ENCODE measurements around the gene RBPMS2. TPM values are rescaled to one million over a fixed set of nuclear protein-coding genes. Genes with fewer than 3 reads are reported as not detected.

Gene RBPMS2
- 0.19 and 0.59 TPM in 2 replicates for polyA plus RNA-seq

GRCh38 chr15:64775551-64776401, at the start of gene RBPMS2:
TSS of gene RBPMS2 (minus strand) at chr15:64775589. CDS start at chr15:64775319, 270 bp downstream.

Other genes with a start within 250 kb of the RBPMS2 start
- gene PIF1, start 50.1 kb upstream of the RBPMS2 start, polyA plus RNA-seq = not detected in 2 replicates
- 0.57 and 0.93 TPM in 2 replicates for gene PLEKHO2, start 66.3 kb upstream of the RBPMS2 start, polyA plus RNA-seq
- 6.2 and 13.6 TPM in 2 replicates for gene ANKDD1A, start 136.3 kb upstream of the RBPMS2 start, polyA plus RNA-seq
- 90.9 and 93.8 TPM in 2 replicates for gene SPG21, start 214.3 kb upstream of the RBPMS2 start, polyA plus RNA-seq